Left forelimb (tissue), 1 donor: ENCODE results near the gene SYCN.
"Not testable (repeated sequence)": the region's sequence is repeated elsewhere in the genome, so short reads cannot be mapped to it uniquely, and the experiment has no call there.

ENCODE experiments used
- DNase-seq: peaks from one replicate; pipeline ENCODE4 v3.0.0-alpha.2; 2018; ENCODE audit warnings: low spot score

SYCN gene, protein sequence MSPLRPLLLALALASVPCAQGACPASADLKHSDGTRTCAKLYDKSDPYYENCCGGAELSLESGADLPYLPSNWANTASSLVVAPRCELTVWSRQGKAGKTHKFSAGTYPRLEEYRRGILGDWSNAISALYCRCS

DNA sequence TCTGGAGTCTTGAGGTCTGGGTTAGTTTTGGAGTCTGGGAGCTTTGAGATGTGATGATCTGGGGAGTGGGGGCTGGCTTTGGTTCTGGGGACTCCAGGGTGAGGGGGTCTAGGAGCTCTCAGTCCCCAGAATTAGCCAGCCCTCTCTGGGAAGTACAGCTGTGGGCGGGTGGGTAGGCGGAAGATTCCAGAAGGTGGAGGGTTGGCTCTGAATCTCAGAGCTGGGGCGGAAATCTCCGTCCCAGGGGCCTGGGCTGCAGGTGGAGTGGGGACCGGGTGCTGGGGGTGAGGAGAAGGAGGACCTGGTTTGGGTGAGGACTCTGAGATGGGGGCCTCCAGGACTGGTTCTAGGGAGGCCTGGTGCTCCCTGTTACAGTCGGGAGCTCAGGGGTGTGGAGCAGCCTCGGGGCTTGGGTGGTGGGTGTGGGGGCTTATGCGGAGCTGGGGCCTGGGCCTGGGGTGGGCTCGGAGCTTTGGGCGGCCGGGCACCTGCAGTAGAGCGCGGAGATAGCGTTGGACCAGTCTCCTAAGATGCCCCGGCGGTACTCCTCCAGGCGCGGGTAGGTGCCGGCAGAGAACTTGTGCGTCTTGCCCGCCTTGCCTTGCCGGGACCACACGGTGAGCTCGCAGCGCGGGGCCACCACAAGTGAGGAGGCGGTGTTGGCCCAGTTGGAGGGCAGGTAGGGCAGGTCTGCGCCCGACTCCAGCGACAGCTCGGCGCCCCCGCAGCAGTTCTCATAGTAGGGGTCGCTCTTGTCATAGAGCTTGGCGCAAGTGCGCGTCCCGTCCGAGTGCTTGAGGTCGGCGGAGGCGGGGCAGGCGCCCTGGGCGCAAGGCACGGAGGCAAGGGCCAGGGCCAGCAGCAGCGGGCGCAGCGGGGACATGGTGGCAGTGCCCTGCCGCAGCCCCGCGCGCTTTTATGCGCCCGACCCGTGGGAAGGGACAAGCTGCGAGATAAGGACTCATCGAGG lies at the start of gene SYCN:
Gene SYCN, minus strand, starts transcription at position 892 of the 970 bp plus-strand sequence. Its CDS starts 9 bp downstream, at position 883.
- no peak for DNase-seq

DNA sequence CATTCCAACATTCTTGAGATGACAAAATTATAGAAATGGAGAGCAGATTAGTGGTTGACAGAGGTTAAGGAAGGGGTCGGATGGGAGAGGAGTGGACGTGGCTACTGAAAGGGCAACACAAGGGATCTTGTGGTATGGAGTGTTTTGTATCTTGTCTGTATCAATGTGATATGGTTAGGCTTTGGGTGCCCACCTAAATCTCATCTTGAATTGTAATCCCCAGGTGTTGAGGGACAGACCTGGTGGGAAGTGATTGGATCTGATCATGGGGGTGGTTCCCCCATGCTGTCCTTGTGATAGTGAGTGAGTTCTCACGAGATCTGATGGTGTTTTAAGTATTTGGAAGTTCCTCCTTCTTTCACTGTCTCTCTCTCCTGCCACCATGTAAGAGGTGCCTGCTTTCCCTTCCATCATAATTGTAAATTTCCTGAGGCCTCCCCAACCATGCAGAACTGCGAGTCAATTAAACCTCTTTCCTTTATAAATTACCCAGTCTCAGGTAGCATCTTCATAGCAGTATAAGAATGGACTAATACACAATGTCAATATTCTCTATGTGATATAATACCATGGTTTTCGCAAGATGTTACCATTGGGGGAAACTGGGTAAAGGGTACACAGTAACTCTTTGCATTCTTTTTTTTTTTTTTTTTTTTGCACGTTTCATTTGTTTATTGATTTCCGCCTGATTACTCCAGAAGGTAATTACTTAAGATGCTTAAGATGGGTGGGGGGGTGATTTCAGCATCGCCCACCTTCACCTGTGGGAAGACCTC lies 49.5 kb upstream of the SYCN start:
- DNase-seq, result no peak

DNA sequence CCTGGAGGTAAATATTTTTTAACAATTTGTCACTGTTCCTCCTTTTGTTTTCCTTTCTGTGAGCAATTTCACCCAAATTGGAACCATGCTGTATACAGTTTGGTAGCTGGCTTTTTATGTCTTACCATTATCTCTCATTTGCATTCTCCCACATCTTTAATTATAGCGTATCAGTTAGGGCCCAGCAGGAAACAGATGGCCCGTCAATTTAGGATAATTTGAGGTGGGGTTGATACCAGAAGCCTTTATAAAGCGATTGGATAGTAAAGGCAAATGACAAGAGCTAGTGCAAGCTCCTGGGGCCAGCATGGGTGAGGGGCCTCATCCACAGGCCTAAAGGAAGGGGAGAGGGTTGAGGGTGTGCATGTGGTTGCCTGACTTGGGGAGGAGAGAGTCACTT lies 48.4 kb upstream of the SYCN start:
- DNase-seq, result no peak

DNA sequence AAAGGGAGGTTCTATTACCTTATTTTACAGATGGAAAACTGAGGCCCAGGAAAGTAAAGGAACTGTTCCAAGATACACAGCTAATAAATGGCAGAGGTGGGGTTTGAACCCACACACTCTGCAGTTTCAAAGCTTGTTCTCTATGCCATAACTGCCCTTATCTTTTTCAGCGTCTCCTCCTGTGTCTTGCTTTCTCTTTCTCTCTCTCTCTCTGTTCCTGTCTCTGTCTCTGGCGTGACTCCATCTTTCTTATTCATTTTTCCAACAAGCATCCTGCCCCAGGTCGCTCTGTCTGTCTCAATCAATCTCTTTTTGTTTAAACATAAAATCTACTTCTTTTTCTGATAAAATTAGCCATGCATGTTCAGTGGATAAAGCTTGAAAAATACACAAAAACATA lies 47.8 kb upstream of the SYCN start:
- no peak for DNase-seq

DNA sequence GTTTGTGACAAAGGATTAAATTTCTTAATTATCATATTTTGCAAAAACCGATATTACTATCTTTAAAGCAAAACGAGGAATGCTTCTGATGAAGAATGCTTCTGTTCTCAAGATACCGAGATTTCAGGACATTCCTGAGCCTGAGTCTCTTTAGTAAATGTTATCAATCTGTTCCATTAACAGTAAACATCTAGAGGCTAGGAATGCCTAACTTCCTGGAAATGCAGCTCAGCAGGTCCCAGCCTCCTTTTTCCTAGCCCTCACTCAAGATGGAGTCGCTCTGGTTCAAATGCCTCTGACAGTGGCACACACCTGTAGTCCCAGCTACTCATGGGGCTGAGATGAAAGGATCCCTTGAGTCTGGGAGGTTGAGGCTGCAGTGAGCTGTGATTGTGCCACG lies 47.0 kb upstream of the SYCN start:
- DNase-seq, result no peak

DNA sequence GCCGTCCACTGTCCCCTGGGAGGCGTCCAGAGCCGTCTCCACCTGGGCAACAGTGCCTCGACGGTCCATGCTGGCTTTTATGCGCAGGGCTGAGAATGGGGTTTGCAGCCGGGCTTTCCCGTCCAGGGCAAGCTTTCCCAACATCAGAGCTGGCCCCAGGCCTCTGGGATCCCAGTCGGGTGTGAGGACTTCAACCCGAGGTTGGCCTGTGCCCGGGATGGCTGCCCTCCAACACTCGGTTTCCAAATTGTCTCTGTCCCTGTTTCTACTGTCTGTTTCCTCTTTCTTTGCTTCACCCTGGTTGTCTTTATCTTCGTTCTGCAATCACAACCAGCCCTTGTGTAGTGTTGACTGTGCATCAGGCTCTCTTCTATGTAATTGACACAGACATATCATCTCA lies 44.7 kb upstream of the SYCN start, which contains the start of gene IFNL4:
Gene IFNL4, minus strand, starts transcription at position 51 of the 400 bp plus-strand sequence.
- no peak for DNase-seq

DNA sequence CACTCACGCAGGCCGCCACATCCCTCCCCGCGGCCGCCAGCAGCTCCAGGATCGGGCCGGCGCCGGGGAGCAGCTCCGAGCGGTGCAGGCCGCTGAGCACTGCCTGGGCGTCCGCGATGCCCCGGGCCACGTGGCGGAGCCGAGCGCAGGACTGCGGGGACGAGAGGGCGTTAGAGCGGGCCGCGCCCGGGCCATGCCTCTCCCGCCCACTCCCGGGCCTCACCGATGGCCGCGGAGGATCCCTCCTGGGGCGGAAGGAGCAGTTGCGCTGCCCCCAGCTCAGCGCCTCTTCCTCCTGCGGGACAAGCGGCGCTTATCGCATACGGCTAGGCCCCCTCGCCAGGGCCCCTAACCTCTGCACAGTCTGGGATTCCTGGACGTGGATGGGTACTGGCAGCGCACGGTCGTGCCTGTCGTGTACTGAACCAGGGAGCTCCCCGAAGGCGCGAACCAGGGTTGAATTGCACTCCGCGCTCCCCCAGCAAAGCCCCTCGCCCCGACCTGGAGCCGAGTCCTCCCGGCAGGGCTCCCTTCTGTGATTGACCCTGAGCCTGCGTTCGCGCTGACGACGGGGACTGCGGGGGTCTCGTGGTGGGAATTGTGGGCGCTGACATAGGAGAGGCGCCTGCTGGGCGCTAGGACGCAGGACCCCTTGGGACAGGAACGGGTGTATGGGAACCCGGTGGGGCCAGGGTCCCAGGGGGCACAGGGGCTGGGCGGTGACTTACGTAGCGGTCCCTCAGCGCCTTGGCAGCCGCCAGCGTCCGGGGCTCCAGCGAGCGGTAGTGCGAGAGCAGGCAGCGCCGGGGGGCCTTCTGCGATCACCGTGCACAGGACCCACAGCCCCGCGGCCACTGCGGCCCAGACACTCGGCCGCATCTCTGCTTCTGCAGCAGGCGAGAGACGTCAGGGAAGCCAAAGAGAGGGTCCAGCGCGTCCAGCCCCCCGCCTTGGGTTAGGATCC lies 43.9 kb upstream of the SYCN start:
- no peak for DNase-seq

DNA sequence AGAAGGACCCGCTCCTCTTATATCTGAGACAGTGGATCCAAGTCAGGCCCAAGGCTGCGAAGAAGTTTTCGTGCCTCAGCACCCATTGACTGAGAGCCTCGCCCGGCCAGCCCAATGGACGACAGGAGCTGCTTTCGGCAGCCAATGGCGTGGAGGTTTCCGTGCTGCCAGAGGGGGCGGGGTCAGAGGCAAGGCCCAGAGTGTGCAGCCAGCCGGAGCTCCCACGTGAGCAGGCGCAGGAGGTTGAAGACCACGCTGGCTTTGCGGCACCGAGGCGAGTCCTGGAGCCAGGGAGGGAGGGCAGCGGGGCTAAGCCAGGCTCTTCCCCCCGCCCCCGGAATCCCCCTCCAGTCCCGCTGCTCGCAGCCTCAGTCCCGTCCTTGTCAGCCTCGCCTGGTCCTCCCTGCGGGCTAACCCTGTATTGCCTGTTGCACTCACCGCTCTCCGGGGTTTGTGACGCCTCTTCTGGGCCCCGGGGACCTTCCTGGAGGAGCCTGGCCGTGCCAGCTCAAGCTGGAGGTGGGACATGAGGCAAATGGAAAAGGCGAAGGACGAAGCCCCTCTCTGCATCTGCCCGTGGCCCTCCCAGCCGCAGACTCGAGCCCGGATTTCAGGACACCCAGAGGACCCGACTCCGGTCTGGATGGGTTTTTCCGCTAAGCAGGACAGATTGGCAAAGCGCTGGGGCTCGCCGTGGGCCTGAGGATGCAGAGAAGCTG lies 43.0 kb upstream of the SYCN start:
- DNase-seq, result no peak

DNA sequence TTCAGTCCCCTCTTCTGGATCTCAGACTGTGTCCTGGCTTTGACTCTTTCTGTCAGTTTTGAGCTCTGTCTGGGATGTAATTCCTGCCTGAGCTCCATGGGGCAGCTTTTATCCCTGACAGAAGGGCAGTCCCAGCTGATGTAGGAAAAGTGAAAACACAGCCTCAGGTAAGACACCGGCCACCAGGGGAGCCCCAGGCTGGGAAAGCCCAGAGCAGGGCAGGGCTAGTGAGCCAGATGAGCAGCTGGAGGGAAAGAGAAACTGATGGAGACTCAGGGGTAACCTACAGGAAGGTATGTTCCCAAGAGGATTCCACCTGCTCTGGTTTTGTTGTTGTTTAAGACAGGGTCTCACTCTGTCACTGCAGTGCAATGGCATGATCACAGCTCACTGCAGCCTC lies 41.1 kb upstream of the SYCN start:
- not testable (repeated sequence) for DNase-seq

DNA sequence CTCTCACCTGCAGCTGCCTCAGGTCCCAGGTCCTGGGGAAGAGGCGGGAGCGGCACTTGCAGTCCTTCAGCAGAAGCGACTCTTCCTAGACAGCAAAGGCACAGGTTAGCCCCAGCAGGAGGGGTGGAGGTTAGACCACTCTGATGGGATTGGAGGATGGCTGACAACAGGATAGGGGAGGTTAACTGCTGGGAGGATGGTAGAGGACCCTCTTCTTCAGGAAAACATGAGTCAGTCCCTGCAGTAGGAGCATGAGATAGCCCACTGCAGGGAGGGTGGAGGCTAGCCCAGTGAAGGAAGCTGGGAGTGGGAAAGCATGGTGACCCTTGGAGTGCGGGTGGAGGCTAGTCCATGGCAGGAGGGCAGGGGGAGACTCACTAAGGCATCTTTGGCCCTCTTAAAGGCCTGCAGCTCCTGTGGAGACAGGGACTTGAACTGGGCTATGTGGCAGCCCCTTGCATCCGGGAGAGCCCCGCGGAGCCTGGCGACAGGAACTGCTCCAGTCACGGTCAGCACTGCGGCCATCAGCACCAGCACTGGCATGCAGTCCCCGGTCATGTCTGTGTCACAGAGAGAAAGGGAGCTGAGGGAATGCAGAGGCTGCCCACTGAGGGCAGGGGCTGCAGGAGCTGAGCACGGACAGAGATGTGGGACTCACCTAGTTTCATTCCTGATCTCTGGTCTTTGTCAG lies 40.5 kb upstream of the SYCN start, which contains the start of gene IFNL3:
Gene IFNL3, minus strand, starts transcription at position 597 of the 691 bp plus-strand sequence. Its CDS starts 39 bp downstream, at position 558.
- not testable (repeated sequence) for DNase-seq

DNA sequence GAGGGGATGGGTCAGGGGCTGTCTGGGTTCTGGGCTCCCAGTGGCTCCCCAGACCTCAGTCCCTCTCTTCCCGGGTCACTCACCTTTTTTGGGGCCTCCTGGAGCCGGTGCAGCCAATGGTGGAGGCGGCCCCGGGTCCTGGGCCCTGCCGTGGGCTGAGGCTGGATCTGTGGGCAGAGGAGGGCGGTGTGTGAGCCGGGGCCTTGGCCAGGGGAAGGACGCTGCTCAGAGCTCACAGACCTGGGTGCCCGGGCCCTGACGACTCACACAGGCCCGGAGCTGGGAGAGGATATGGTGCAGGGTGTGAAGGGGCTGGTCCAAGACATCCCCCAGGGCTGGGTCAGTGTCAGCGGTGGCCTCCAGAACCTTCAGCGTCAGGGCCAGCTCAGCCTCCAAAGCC lies 39.7 kb upstream of the SYCN start:
- DNase-seq, result not testable (repeated sequence)

DNA sequence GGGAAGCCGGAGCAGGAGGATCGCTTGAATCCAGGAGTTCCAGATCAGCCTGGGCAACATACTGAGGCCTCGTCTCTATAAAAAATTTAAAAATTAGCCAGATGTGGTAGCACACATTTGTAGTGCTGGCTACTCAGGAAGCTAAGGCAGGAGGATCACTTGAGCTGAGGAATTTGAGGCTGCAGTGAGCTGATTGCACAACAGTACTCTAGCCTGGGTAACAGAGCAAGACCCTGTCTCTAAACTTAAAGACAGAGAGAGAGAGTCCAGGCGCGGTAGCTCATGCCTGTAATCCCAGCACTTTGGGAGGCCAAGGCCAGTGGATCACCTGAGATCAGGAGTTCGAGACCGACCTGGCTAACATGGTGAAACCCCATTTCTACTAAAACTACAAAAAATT lies 36.4 kb upstream of the SYCN start:
- no peak for DNase-seq

DNA sequence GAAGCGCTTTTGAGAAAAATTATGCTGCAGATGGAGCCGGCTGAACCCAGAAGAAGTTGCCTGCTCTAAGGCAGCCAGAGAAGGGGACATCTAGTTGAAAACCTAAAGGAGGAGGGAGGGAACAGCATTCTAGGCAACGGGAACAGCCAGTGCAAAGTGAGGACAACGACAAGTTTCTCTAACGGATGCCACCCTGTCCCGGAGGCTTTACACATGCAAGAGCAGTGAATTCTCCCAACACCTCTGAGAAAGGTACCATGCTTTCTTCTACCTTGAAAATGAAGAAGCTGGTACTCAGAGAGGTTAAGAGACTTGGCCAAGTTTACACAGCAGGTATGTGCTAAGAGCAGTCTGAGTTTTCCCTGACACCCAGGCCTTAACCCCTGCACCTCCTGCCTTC lies 34.9 kb upstream of the SYCN start:
- DNase-seq, result no peak

DNA sequence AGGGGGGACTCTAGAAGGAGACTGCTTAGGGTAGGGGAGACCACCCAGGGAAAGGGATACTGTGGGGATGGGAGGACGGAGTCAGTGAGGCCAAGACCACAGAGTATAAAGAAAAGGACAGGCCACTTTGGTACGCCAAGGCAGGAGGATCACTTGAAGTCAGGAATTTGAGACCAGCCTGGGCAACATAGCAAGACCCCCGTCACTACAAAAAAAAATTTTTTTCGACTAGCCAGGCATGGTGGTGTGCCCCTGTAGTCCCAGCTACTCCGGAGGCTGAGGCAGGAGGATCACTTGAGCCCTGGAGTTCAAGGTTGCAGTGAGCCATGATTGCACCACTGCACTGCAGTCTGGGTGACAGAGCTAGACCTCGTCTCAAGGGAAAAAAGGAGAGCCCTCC lies 34.1 kb upstream of the SYCN start:
- no peak for DNase-seq

DNA sequence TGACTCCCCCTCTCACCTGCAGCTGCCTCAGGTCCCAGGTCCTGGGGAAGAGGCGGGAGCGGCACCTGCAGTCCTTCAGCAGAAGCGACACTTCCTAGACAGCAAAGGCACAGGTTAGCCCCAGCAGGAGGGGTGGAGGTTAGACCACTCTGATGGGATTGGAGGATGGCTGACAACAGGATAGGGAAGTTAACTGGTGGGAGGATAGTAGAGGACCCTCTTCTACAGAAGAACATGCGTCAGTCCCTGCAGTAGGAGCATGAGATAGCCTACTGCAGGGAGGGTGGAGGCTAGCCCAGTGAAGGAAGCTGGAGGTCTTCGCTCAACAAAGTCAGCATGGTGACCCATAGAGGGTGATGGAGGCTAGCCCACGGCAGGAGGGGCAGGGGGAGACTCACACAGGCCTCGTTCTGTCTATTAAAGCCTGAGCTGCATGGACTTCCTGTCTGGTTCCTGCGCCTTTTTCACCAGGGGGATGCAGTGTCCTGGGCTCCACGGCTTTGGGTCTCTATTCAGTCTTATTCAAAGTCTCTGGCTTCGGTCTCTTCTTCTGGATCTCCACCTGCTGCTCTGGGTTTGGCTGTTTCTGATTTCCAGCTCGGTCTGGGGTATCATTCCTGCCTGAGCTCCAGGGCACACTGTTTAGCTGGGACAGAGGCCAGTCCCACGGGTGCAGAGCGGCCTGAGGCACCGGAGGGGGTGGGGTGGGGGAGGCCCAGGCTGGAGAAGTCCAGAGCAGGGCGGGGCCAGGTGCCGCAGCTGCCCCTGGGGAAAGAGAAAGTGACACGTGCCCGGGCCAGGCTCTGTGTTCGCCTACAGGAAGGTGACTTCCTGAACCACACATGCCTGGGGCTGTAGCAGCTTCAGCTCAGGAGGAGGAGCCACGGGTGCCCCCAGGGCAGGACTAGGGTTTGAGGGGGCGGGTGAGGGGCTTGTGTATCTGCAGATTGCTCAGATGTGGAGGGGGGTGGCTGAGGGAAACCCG lies 33.4 kb upstream of the SYCN start:
- DNase-seq, result no peak

DNA sequence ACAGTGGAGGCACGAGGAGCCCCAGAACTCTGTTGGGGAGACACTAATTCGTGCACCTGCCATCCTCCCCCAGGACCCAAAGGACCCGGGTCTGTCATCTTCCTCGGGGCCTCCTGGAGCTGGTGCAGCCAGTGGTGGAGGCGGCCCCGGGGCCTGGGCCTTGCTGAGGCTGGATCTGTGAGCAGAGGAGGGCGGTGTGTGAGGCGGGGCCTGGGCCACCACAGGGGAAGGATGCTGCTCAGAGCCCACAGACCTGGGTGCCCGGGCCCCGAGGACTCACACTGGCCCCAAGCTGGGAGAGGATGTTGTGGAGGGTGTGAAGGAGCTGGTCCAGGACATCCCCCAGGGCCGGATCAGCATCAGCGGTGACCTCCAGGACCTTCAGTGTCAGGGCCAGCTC lies 32.5 kb upstream of the SYCN start:
- no peak for DNase-seq

DNA sequence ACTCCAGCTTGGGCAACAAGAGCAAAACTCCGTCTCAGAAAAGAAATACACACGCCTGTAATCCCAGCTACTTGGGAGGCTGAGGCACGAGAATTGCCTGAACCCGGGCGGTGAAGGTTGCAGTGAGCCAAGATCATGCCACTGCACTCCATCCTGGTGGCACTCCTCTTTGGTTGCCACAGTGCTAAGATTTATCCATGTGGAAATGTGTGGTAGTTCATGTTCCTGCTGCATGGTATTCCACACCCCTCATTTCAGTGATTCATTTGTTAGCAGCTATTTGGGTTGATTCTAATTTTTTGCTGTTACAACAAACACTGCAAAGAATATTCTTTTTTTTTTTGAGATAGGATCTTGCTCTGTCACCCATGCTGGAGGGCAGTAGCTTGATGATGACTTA lies 28.6 kb upstream of the SYCN start:
- no peak for DNase-seq

DNA sequence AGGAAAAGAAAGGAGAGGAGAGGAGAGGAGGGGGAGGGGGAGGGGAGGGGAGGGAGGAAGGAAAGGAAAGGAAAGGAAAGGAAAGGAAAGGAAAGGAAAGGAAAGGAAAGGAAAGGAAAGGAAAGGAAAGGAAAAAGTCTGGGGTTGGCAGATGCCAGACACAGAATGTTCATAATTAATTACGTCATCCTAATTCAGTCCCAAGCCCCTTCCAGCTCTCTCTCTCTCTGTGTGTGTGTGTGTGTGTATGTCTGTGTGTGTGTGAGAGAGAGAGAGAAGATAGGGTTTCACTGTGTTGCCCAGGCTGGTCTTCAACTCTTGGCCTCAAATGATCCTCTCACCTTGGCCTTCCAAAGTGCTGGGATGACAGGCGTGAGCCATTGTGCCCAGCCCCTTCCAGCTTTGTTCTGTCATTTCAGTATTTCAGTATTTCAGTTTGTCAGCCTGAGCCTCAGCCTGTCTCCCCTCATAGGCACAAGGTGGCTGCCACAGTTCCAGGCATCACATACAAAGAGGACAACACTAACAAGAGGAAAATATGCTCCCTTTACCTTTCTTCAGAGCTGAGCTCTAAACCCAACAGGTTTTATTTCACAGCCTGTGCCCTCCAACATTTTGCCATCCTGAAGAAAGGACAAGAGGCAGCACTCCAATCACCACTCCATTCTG lies 26.2 kb upstream of the SYCN start:
- no peak for DNase-seq
